SK-N-SH (cell line): ENCODE data around the gene ENTPD6. TPM values are rescaled to one million over a fixed set of nuclear protein-coding genes. Genes with fewer than 3 reads are reported as not detected.

Experiments used
- CTCF ChIA-PET: fragments of 300-600, 350-600 bp; formaldehyde crosslinking; extraction: SDS; loops from one replicate; lab custom pipeline; 2021; lab: Yijun Ruan, JAX
- POLR2A ChIA-PET: fragments of 350-600 bp; sonication (Branson Sonifier 250); formaldehyde crosslinking; extraction: SDS; loops from one replicate; lab custom pipeline; 2020; ENCODE audit warnings: antibody characterized with exemption, inconsistent platforms; lab: Yijun Ruan, JAX
- DNase-seq: peaks from one replicate; pipeline ENCODE4 v3.0.0; 2012
- H2AFZ ChIP-seq: fragments of 200-600 bp; sonication (generic); 2 replicates; pipeline ENCODE4 v1.8.1; 2016; ENCODE audit warnings: antibody characterized with exemption, mild to moderate bottlenecking, low read depth
- H3F3A ChIP-seq: fragments of 200-600 bp; sonication (generic); replicated peaks from 2 replicates; pipeline ENCODE3; 2016; ENCODE audit warnings: antibody characterized with exemption, mild to moderate bottlenecking; ENCODE audit not compliant: insufficient read depth
- H3K27ac ChIP-seq, 2 experiments: fragments of 200-500 bp in 1 of 2; fragments of 200-600 bp in 1 of 2; sonication (Bioruptor generic) in 1 of 2; sonication (generic), shearing (Covaris generic) in 1 of 2; 2 replicates each; pipeline versions ENCODE4 v1.5.1 to v1.6.1; 2014 to 2016; ENCODE audit warnings: low read depth in 2 of 2, inconsistent platforms in 1 of 2, low read length in 1 of 2, mild to moderate bottlenecking in 1 of 2, mixed read lengths in 1 of 2
- H3K27me3 ChIP-seq: fragments of 200-600 bp; sonication (generic), shearing (Covaris generic); 2 replicates; pipeline ENCODE4 v1.6.1; 2016; ENCODE audit warnings: mixed run types; ENCODE audit not compliant: insufficient read depth
- H3K36me3 ChIP-seq, 2 experiments: fragments of 200-500 bp in 1 of 2; fragments of 200-600 bp in 1 of 2; sonication (Bioruptor generic) in 1 of 2; sonication (generic) in 1 of 2; replicated peaks in 1 of 2; 2 replicates each; pipeline versions ENCODE3 to v1.5.1; 2014 to 2016; ENCODE audit warnings: low read length in 1 of 2, mild to moderate bottlenecking in 1 of 2; ENCODE audit not compliant: insufficient read depth in 2 of 2, control insufficient read depth in 1 of 2
- H3K4me1 ChIP-seq, 2 experiments: fragments of 200-500 bp in 1 of 2; fragments of 200-600 bp in 1 of 2; sonication (Bioruptor generic) in 1 of 2; sonication (generic), shearing (Covaris generic) in 1 of 2; 2 replicates each; pipeline versions ENCODE4 v1.5.1 to v1.6.1; 2014 to 2016; ENCODE audit warnings: low read depth in 1 of 2, low read length in 1 of 2, mixed run types in 1 of 2; ENCODE audit not compliant: insufficient read depth in 2 of 2, control insufficient read depth in 1 of 2
- H3K4me2 ChIP-seq: fragments of 200-600 bp; sonication (generic), shearing (Covaris generic); 2 replicates; pipeline ENCODE4 v1.6.1; 2017; ENCODE audit warnings: mixed run types
- H3K4me3 ChIP-seq, 2 experiments: fragments of 200-500 bp in 1 of 2; fragments of 200-600 bp in 1 of 2; sonication (Bioruptor generic) in 1 of 2; sonication (generic), shearing (Covaris generic) in 1 of 2; 2 replicates each; pipeline versions ENCODE4 v1.5.1 to v1.8.1; 2014 to 2016; ENCODE audit warnings: low read depth in 2 of 2, inconsistent platforms in 1 of 2, low read length in 1 of 2, mild to moderate bottlenecking in 1 of 2, mixed read lengths in 1 of 2, moderate library complexity in 1 of 2
- H3K79me2 ChIP-seq: fragments of 200-600 bp; sonication (generic); 2 replicates; pipeline ENCODE4 v1.8.1; 2017; ENCODE audit warnings: mild to moderate bottlenecking; ENCODE audit not compliant: insufficient read depth
- H3K9ac ChIP-seq: fragments of 200-600 bp; sonication (generic); 2 replicates; pipeline ENCODE4 v1.6.1; 2017; ENCODE audit warnings: mixed run types
- H3K9me2 ChIP-seq: fragments of 200-600 bp; sonication (generic); 2 replicates; pipeline ENCODE4 v1.6.1; 2017; ENCODE audit warnings: mixed run types
- H3K9me3 ChIP-seq: fragments of 200-600 bp; sonication (generic); 2 replicates; pipeline ENCODE4 v1.6.1; 2017; ENCODE audit warnings: mixed run types, mild to moderate bottlenecking, moderate library complexity
- H4K20me1 ChIP-seq: fragments of 200-600 bp; sonication (generic); 2 replicates; pipeline ENCODE4 v1.6.1; 2017; ENCODE audit warnings: mild to moderate bottlenecking, mixed run types; ENCODE audit not compliant: insufficient read depth
- CHD2 ChIP-seq: fragments of 150-350 bp; IDR thresholded peaks from 2 replicates; pipeline ENCODE4 v1.6.1; 2018; ENCODE audit warnings: low read length; ENCODE audit not compliant: partially characterized antibody
- CTCF ChIP-seq: fragments of 200-600 bp; sonication (generic); IDR thresholded peaks from 2 replicates; pipeline ENCODE4 v1.6.1; 2017; ENCODE audit warnings: antibody characterized with exemption, mild to moderate bottlenecking, moderate library complexity
- ELF1 ChIP-seq: IDR thresholded peaks from 2 replicates; pipeline ENCODE4 v1.4.0; 2012
- FOSL2 ChIP-seq: IDR thresholded peaks from 2 replicates; pipeline ENCODE4 v1.4.0; 2012; ENCODE audit warnings: low read depth, mild to moderate bottlenecking, moderate library complexity, borderline replicate concordance
- FOXM1 ChIP-seq: IDR thresholded peaks from 2 replicates; pipeline ENCODE4 v1.4.0; 2012; ENCODE audit warnings: low read depth, mild to moderate bottlenecking
- GABPA ChIP-seq: IDR thresholded peaks from 2 replicates; pipeline ENCODE4 v1.4.0; 2012; ENCODE audit warnings: low read depth, mild to moderate bottlenecking
- GATA2 ChIP-seq: sonication (generic); formaldehyde crosslinking; IDR thresholded peaks from 2 replicates; pipeline ENCODE4 v1.5.0; 2020; ENCODE audit warnings: mild to moderate bottlenecking, missing genetic modification reagents
- MEF2A ChIP-seq: IDR thresholded peaks from 2 replicates; pipeline ENCODE4 v1.4.0; 2012; ENCODE audit warnings: low read depth, borderline replicate concordance
- NRF1 ChIP-seq: IDR thresholded peaks from 2 replicates; pipeline ENCODE4 v1.6.1; 2012; ENCODE audit warnings: low read depth, mild to moderate bottlenecking, low read length
- PBX3 ChIP-seq: IDR thresholded peaks from 2 replicates; pipeline ENCODE4; 2012
- POLR2AphosphoS5 ChIP-seq: IDR thresholded peaks from 2 replicates; pipeline ENCODE4 v1.6.1; 2012; ENCODE audit warnings: low read depth, low read length
- RAD21 ChIP-seq: IDR thresholded peaks from 2 replicates; pipeline ENCODE4 v1.6.1; 2012; ENCODE audit warnings: mild to moderate bottlenecking, low read length
- RCOR1 ChIP-seq: fragments of 150-350 bp; IDR thresholded peaks from 2 replicates; pipeline ENCODE4 v1.6.1; 2017; ENCODE audit warnings: antibody characterized with exemption, low read length
- RXRA ChIP-seq: IDR thresholded peaks from 2 replicates; pipeline ENCODE4 v1.4.0; 2012; ENCODE audit warnings: low read depth, mild to moderate bottlenecking, borderline replicate concordance
- SIN3A ChIP-seq: IDR thresholded peaks from 2 replicates; pipeline ENCODE4 v1.6.1; 2012; ENCODE audit warnings: low read depth, mild to moderate bottlenecking, low read length, moderate library complexity, borderline replicate concordance
- SMC3 ChIP-seq: IDR thresholded peaks from 2 replicates; pipeline ENCODE4 v1.6.1; 2012; ENCODE audit warnings: low read depth, low read length, improper control_type of control experiment
- TAF1 ChIP-seq: IDR thresholded peaks from 2 replicates; pipeline ENCODE4 v1.6.1; 2012; ENCODE audit warnings: low read depth, mild to moderate bottlenecking, low read length, moderate library complexity, borderline replicate concordance
- USF2 ChIP-seq: fragments of 150-350 bp; IDR thresholded peaks from 2 replicates; pipeline ENCODE4 v1.6.1; 2017; ENCODE audit warnings: antibody characterized with exemption, low read length, low read depth, borderline replicate concordance
- YY1 ChIP-seq: IDR thresholded peaks from 2 replicates; pipeline ENCODE4 v1.4.0; 2012; ENCODE audit warnings: low read depth, mild to moderate bottlenecking
- ZBTB33 ChIP-seq: IDR thresholded peaks from 2 replicates; pipeline ENCODE4 v1.4.0; 2012; ENCODE audit warnings: low read depth, borderline replicate concordance
- WGBS: methylation state at CpG from one replicate; pipeline ENCODE4 v1.1.6; 2017; ENCODE audit warnings: low lambda C conversion rate; 5-methylcytosine and 5-hydroxymethylcytosine counted together
- polyA plus RNA-seq, 3 experiments: library from polyadenylated mRNA; depleted of rRNA; stranded (reverse); fragments of >200 nt; gene quantifications; 2 replicates each; pipeline ENCODE4 v1.2.3, GENCODE V29; 2012
- TF ChIP-seq, protein P1 (sequence below): IDR thresholded peaks from 2 replicates; pipeline ENCODE4 v1.6.1; 2012; ENCODE audit warnings: mild to moderate bottlenecking, low read depth, low read length, moderate library complexity
- TF ChIP-seq, protein P2 (sequence below): IDR thresholded peaks from 2 replicates; pipeline ENCODE4 v1.4.0; 2012; ENCODE audit warnings: low read depth

Gene ENTPD6
- polyA plus RNA-seq, 1 of the 3 experiments (the other 2 are of a cell fraction), result 76.1 TPM

- H3K9me2 ChIP-seq, result no peaks in the 10 kb centered on the region
- H2AFZ ChIP-seq, result peak within 1 kb of the TSS; percentile 89
- no peaks in the 10 kb centered on the region for H3K9me3 ChIP-seq
- CTCF ChIA-PET, result interaction anchor here (0.7 to 6.4 kb wide), 10 partner anchors 9 to 254 kb away, joined by 3 to 28 read pairs (median 6); partner anchors contain the start of gene ENTPD6
- peaks cover 11 to 47% of the 10 kb centered on the region in 2 experiments for H3K4me1 ChIP-seq
- H3K36me3 ChIP-seq, result peaks cover 3 to 15% of the 10 kb centered on the region in 2 experiments
- peak within 1 kb of the TSS; percentile 86 to 93 for H3K27ac ChIP-seq
- H4K20me1 ChIP-seq, result peaks cover 40% of the 10 kb centered on the region
- no peaks in the 10 kb centered on the region for H3K27me3 ChIP-seq
- peaks cover 48% of the 10 kb centered on the region for H3K79me2 ChIP-seq
- POLR2A ChIA-PET, result interaction anchor here (0.8 to 3.1 kb wide), 5 partner anchors 11 to 53 kb away, joined by 3 to 14 read pairs (median 4); partner anchors contain the start of gene ENTPD6
- DNase-seq, result peak; percentile 98
- peak within 1 kb of the TSS; percentile 92 to 98 for H3K4me3 ChIP-seq
- WGBS, result 1% methylated on average over 25 of the region's 113 CpGs
- H3F3A ChIP-seq, result peaks cover 14% of the 10 kb centered on the region
- peak within 1 kb of the TSS; percentile 74 for H3K9ac ChIP-seq
- peak within 1 kb of the TSS; percentile 98 for H3K4me2 ChIP-seq
- no peak for TF ChIP-seq RXRA
- TF ChIP-seq FOSL2, result no peak
- TF ChIP-seq GATA2 (CRISPR knock-in tag), result no peak
- TF ChIP-seq USF2, result no peak
- peak; percentile 49 for TF ChIP-seq NRF1
- TF ChIP-seq RCOR1, result no peak
- TF ChIP-seq CHD2, result peak; percentile 23
- peak; percentile 43 for TF ChIP-seq GABPA
- TF ChIP-seq YY1, result 0 out of 2 replicates have a peak, but pooled peaks have one; percentile 23
- TF ChIP-seq ZBTB33, result no peak
- TF ChIP-seq, protein P1, sequence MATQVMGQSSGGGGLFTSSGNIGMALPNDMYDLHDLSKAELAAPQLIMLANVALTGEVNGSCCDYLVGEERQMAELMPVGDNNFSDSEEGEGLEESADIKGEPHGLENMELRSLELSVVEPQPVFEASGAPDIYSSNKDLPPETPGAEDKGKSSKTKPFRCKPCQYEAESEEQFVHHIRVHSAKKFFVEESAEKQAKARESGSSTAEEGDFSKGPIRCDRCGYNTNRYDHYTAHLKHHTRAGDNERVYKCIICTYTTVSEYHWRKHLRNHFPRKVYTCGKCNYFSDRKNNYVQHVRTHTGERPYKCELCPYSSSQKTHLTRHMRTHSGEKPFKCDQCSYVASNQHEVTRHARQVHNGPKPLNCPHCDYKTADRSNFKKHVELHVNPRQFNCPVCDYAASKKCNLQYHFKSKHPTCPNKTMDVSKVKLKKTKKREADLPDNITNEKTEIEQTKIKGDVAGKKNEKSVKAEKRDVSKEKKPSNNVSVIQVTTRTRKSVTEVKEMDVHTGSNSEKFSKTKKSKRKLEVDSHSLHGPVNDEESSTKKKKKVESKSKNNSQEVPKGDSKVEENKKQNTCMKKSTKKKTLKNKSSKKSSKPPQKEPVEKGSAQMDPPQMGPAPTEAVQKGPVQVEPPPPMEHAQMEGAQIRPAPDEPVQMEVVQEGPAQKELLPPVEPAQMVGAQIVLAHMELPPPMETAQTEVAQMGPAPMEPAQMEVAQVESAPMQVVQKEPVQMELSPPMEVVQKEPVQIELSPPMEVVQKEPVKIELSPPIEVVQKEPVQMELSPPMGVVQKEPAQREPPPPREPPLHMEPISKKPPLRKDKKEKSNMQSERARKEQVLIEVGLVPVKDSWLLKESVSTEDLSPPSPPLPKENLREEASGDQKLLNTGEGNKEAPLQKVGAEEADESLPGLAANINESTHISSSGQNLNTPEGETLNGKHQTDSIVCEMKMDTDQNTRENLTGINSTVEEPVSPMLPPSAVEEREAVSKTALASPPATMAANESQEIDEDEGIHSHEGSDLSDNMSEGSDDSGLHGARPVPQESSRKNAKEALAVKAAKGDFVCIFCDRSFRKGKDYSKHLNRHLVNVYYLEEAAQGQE, result 0 out of 2 replicates have a peak, but pooled peaks have one; percentile 24
- TF ChIP-seq POLR2AphosphoS5, result peak; percentile 97
- 0 out of 2 replicates have a peak, but pooled peaks have one; percentile 61 for TF ChIP-seq ELF1
- TF ChIP-seq PBX3, result peak; percentile 59
- peak; percentile 82; the same call in 1 of the 2 replicates for TF ChIP-seq TAF1
- TF ChIP-seq SMC3, result 0 out of 2 replicates have a peak, but pooled peaks have one; percentile 7
- TF ChIP-seq MEF2A, result no peak
- no peak for TF ChIP-seq FOXM1
- TF ChIP-seq SIN3A, result peak; percentile 67; the same call in 1 of the 2 replicates
- TF ChIP-seq, protein P2, sequence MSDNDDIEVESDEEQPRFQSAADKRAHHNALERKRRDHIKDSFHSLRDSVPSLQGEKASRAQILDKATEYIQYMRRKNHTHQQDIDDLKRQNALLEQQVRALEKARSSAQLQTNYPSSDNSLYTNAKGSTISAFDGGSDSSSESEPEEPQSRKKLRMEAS, result peak; percentile 84
- no peak for TF ChIP-seq RAD21
- TF ChIP-seq CTCF, result no peak
These were observed 52.7 kb downstream of the ENTPD6 start, which contains the start of gene PYGB for GRCh38 chr20:25247956-25248785. PYGB (plus strand) TSS chr20:25248085; CDS start chr20:25248179, 94 bp downstream.
